Astrocyte (in vitro differentiated cells and primary cell): ENCODE measurements around the gene ZDHHC4. TPM values are rescaled to one million over a fixed set of nuclear protein-coding genes. Genes with fewer than 3 reads are reported as not detected.

Experiments used
- DNase-seq: peaks from one replicate; pipeline ENCODE4 v3.0.0-alpha.2; 2010; ENCODE audit warnings: low read depth
- FAIRE-seq: peaks from 2 replicates; lab custom pipeline; 2011; peaks lifted over from hg19 to GRCh38; lab: Jason Lieb, UNC
- H2AFZ ChIP-seq: 2 replicates; pipeline ENCODE4 v1.6.0; 2012; ENCODE audit warnings: low read depth, low read length, inconsistent platforms
- H3K27ac ChIP-seq: 2 replicates; pipeline ENCODE4 v1.5.1; 2011; ENCODE audit warnings: low read depth, low read length, inconsistent platforms
- H3K27me3 ChIP-seq: 2 replicates; pipeline ENCODE4 v1.6.0; 2011; ENCODE audit warnings: low read length, inconsistent platforms; ENCODE audit not compliant: insufficient read depth
- H3K36me3 ChIP-seq: 2 replicates; pipeline ENCODE4 v1.5.1; 2011; ENCODE audit warnings: low read length, inconsistent platforms; ENCODE audit not compliant: insufficient read depth
- H3K4me1 ChIP-seq: 2 replicates; pipeline ENCODE4 v1.5.1; 2011; ENCODE audit warnings: low read length, inconsistent platforms; ENCODE audit not compliant: insufficient read depth
- H3K4me2 ChIP-seq: 2 replicates; pipeline ENCODE4 v1.6.0; 2012; ENCODE audit warnings: low read length, inconsistent platforms
- H3K4me3 ChIP-seq: 2 replicates; pipeline ENCODE4 v1.5.1; 2011; ENCODE audit warnings: low read depth, mild to moderate bottlenecking, low read length, inconsistent platforms; ENCODE audit not compliant: insufficient read depth
- H3K79me2 ChIP-seq: 2 replicates; pipeline ENCODE4 v1.6.0; 2012; ENCODE audit warnings: mild to moderate bottlenecking, low read length, inconsistent platforms; ENCODE audit not compliant: insufficient read depth
- H3K9ac ChIP-seq: 2 replicates; pipeline ENCODE4 v1.6.0; 2012; ENCODE audit warnings: mild to moderate bottlenecking, low read length, inconsistent platforms
- H3K9me3 ChIP-seq: 2 replicates; pipeline ENCODE4 v1.5.1; 2012; ENCODE audit warnings: low read depth, mild to moderate bottlenecking, low read length, inconsistent platforms; ENCODE audit not compliant: insufficient read depth
- H4K20me1 ChIP-seq: 2 replicates; pipeline ENCODE4 v1.6.0; 2012; ENCODE audit warnings: low read length, inconsistent platforms; ENCODE audit not compliant: insufficient read depth
- H3K27ac Mint-ChIP-seq: one replicate; pipeline ENCODE4 v1.8.0; 2021; ENCODE audit warnings: mild to moderate bottlenecking, mixed read lengths; ENCODE audit not compliant: unreplicated experiment
- H3K27me3 Mint-ChIP-seq: one replicate; pipeline ENCODE4 v1.8.0; 2021; ENCODE audit warnings: low read depth, mixed read lengths; ENCODE audit not compliant: unreplicated experiment
- H3K36me3 Mint-ChIP-seq: one replicate; pipeline ENCODE4 v1.8.0; 2021; ENCODE audit warnings: low read depth, mixed read lengths; ENCODE audit not compliant: unreplicated experiment
- H3K4me1 Mint-ChIP-seq: one replicate; pipeline ENCODE4 v1.8.0; 2021; ENCODE audit warnings: low read depth, mixed read lengths; ENCODE audit not compliant: unreplicated experiment
- H3K4me3 Mint-ChIP-seq: one replicate; pipeline ENCODE4 v1.8.0; 2021; ENCODE audit warnings: mild to moderate bottlenecking, moderate library complexity, mixed read lengths; ENCODE audit not compliant: unreplicated experiment
- H3K9me3 Mint-ChIP-seq: one replicate; pipeline ENCODE4 v1.8.0; 2021; ENCODE audit warnings: mild to moderate bottlenecking, mixed read lengths; ENCODE audit not compliant: unreplicated experiment
- EZH2 ChIP-seq: IDR thresholded peaks from 2 replicates; pipeline ENCODE4 v1.6.1; 2012; ENCODE audit warnings: mild to moderate bottlenecking, low read length, inconsistent platforms; ENCODE audit not compliant: insufficient read depth
- total RNA-seq: library from RNA; stranded (reverse); gene quantifications from 2 replicates; pipeline ENCODE4 v1.2.1, GENCODE V29; 2021
- TF ChIP-seq, protein P1 (sequence below): IDR thresholded peaks from 2 replicates; pipeline ENCODE4 v1.5.1; 2011; ENCODE audit warnings: low read depth, mild to moderate bottlenecking, inconsistent platforms, low read length, moderate library complexity; ENCODE audit not compliant: insufficient read depth

Gene ZDHHC4
- total RNA-seq, 1 donor from 2014 or later = 33.2 TPM

DNA sequence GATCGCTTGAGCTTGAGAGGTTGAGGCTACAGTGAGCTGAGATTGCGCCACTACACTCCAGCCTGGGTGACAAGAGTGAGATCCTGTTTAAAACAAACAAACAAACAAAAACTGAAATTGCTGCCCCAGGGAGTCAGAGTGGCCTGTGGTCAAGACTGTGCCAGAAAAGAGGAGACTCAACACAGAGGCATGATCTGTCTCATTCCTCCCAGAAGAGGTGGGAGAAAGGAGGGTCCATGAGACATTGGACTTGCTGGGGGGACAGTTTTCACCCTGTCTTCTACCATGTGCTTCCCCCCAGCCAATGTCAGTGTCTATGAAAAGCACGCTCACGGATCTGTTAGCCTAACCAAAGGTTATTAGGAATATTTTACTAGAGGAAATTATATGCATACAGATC lies 41.4 kb downstream of the ZDHHC4 start:
- FAIRE-seq (no peak), DNase-seq (peak; percentile 20)
- Histone ChIP-seq H2AFZ (no peak overlapping the region), H3K27me3 (peaks cover 4% of the 10 kb centered on the region), H3K4me3 (no peak overlapping the region), H3K4me1 (no peaks in the 10 kb centered on the region), H3K9ac (no peak overlapping the region), H3K27ac (no peak overlapping the region), H3K4me2 (no peak overlapping the region), H3K79me2 (no peaks in the 10 kb centered on the region), H4K20me1 (no peaks in the 10 kb centered on the region), H3K9me3 (no peaks in the 10 kb centered on the region), H3K36me3 (no peaks in the 10 kb centered on the region)
- H3K4me3 Mint-ChIP-seq = no peak overlapping the region
- no peaks in the 10 kb centered on the region for H3K9me3 Mint-ChIP-seq
- peaks cover 11% of the 10 kb centered on the region for H3K36me3 Mint-ChIP-seq
- TF ChIP-seq EZH2 = no peak
- TF ChIP-seq, protein P1, sequence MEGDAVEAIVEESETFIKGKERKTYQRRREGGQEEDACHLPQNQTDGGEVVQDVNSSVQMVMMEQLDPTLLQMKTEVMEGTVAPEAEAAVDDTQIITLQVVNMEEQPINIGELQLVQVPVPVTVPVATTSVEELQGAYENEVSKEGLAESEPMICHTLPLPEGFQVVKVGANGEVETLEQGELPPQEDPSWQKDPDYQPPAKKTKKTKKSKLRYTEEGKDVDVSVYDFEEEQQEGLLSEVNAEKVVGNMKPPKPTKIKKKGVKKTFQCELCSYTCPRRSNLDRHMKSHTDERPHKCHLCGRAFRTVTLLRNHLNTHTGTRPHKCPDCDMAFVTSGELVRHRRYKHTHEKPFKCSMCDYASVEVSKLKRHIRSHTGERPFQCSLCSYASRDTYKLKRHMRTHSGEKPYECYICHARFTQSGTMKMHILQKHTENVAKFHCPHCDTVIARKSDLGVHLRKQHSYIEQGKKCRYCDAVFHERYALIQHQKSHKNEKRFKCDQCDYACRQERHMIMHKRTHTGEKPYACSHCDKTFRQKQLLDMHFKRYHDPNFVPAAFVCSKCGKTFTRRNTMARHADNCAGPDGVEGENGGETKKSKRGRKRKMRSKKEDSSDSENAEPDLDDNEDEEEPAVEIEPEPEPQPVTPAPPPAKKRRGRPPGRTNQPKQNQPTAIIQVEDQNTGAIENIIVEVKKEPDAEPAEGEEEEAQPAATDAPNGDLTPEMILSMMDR = no peak
- H3K27ac Mint-ChIP-seq = no peak overlapping the region
- no peaks in the 10 kb centered on the region for H3K4me1 Mint-ChIP-seq
- H3K27me3 Mint-ChIP-seq = peaks cover 21% of the 10 kb centered on the region

DNA sequence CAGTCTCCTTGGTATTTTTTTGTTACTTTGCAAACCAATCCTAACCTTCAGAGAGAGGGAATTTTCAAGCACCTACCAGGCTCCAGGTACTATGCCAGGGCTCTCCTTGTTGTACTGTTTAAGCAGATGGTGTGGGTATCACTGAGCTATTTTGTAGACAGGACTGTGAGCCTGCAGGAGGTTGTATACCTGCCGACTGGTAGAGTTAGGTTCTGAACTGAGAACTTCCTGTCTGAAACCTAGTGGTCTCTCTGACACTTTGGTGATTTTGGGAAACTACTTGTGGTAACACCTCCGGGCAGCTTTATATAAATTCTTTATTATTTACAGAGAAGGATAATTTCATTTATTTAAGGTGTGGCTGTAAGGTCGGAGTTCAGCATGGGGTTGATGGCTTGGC lies 42.7 kb downstream of the ZDHHC4 start:
- no peak for TF ChIP-seq EZH2
- TF ChIP-seq, protein P1 = no peak
- no peaks in the 10 kb centered on the region for H3K36me3 ChIP-seq
- H3K9me3 ChIP-seq = no peaks in the 10 kb centered on the region
- peak overlapping the region; percentile 62 for H3K4me3 Mint-ChIP-seq
- H3K27me3 Mint-ChIP-seq = peaks cover 13% of the 10 kb centered on the region
- H3K27ac Mint-ChIP-seq = no peak overlapping the region
- H3K4me1 ChIP-seq = no peaks in the 10 kb centered on the region
- H3K4me3 ChIP-seq = no peak overlapping the region
- no peaks in the 10 kb centered on the region for H3K27me3 ChIP-seq
- no peak overlapping the region for H3K4me2 ChIP-seq
- FAIRE-seq (no peak), DNase-seq (no peak)
- no peaks in the 10 kb centered on the region for H3K4me1 Mint-ChIP-seq
- H4K20me1 ChIP-seq = no peaks in the 10 kb centered on the region
- no peak overlapping the region for H3K9ac ChIP-seq
- H3K36me3 Mint-ChIP-seq = peaks cover 11% of the 10 kb centered on the region
- H3K79me2 ChIP-seq = no peaks in the 10 kb centered on the region
- no peaks in the 10 kb centered on the region for H3K9me3 Mint-ChIP-seq
- no peak overlapping the region for H3K27ac ChIP-seq
- H2AFZ ChIP-seq = no peak overlapping the region

DNA sequence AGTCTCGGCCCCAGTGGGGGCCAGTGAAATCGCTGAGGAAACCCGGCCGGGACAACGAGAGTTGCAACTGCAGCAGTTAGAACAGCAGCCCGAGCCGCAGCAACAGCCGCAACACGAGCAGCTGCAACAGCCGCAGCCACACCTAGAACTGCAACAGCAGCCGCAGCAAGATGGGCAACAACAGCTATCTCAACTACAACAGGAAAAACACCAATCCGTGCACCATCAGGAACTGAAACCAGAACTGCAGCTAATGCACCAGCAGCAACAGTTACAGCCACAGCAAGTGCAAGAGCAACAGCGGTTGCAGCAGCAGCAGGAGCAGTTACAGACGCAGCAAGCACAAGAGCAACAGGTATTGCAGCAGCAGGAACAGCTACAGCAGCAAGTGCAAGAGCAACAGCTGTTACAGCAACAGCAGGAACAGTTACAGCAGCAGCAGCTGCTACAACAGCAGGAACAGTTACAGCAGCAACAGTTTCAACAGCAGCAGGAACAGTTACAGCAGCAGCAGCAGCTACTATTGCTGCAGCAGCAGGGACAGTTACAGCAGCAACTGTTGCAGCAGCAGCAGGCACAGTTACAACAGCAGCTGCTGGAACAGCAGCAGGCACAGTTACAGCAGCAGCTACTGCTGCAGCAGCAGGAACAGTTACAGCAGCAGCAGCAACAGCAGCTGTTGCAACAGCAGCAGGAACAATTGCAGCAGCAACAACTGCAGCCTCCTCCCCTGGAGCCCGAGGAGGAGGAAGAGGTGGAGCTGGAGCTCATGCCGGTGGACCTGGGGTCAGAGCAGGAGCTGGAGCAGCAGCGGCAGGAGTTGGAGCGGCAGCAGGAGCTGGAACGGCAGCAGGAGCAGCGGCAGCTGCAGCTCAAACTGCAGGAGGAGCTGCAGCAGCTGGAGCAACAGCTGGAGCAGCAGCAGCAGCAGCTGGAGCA lies 44.2 kb downstream of the ZDHHC4 start:
- H3K9ac ChIP-seq = no peak overlapping the region
- no peak overlapping the region for H3K4me3 Mint-ChIP-seq
- peak overlapping the region; percentile 7 for H3K27ac Mint-ChIP-seq
- H3K27ac ChIP-seq = no peak overlapping the region
- H3K9me3 Mint-ChIP-seq = no peaks in the 10 kb centered on the region
- no peaks in the 10 kb centered on the region for H3K27me3 ChIP-seq
- TF ChIP-seq EZH2 = no peak
- TF ChIP-seq, protein P1 = no peak
- H3K36me3 ChIP-seq = no peaks in the 10 kb centered on the region
- no peaks in the 10 kb centered on the region for H3K4me1 Mint-ChIP-seq
- H4K20me1 ChIP-seq = no peaks in the 10 kb centered on the region
- no peaks in the 10 kb centered on the region for H3K79me2 ChIP-seq
- H3K36me3 Mint-ChIP-seq = peaks cover 11% of the 10 kb centered on the region
- H3K4me1 ChIP-seq = no peaks in the 10 kb centered on the region
- FAIRE-seq = no peak
- DNase-seq = no peak
- H3K4me2 ChIP-seq = no peak overlapping the region
- H3K4me3 ChIP-seq = no peak overlapping the region
- H3K9me3 ChIP-seq = no peaks in the 10 kb centered on the region
- H2AFZ ChIP-seq = no peak overlapping the region
- peaks cover 13% of the 10 kb centered on the region for H3K27me3 Mint-ChIP-seq
